K562 (cell line): Measurements from ENCODE around the gene ATP2A1. TPM values are rescaled to one million over a fixed set of nuclear protein-coding genes. Genes with fewer than 3 reads are reported as not detected.
A peak's percentile ranks its signal among the peaks of the same experiment; 100 is the strongest.

Experiments
- ARID2 ChIP-seq: fragments of 450-650 bp; IDR thresholded peaks from 2 replicates; pipeline ENCODE4 v1.6.1; 2017; ENCODE audit warnings: antibody characterized with exemption, mild to moderate bottlenecking
- ATF1 ChIP-seq, 2 experiments: fragments of 450-650 bp in 1 of 2; IDR thresholded peaks; 2 replicates each; pipeline ENCODE4 v1.6.1; 2016; ENCODE audit warnings: missing compliant biosample characterization in 1 of 2, missing genetic modification characterization in 1 of 2
- ATF7 ChIP-seq: fragments of 450-650 bp; IDR thresholded peaks from 2 replicates; pipeline ENCODE4 v1.7.1; 2014; ENCODE audit warnings: mild to moderate bottlenecking, moderate library complexity
- CAMTA2 ChIP-seq: fragments of 250-450 bp; sonication (Bioruptor Pico); conservative IDR thresholded peaks from 2 replicates; pipeline ENCODE4 v1.5.1; 2022
- CC2D1A ChIP-seq: fragments of 450-650 bp; IDR thresholded peaks from 2 replicates; pipeline ENCODE4 v1.6.1; 2017; ENCODE audit warnings: mild to moderate bottlenecking
- CCAR2 ChIP-seq: fragments of 200-400 bp; formaldehyde crosslinking; IDR thresholded peaks from 2 replicates; pipeline ENCODE4 v1.6.1; 2017; ENCODE audit warnings: mild to moderate bottlenecking, low read depth, low read length
- MAX ChIP-seq: sonication (generic); formaldehyde crosslinking; IDR thresholded peaks from 2 replicates; pipeline ENCODE4 v1.9.0; 2022; ENCODE audit warnings: mild to moderate bottlenecking, missing genetic modification reagents
- NEUROD1 ChIP-seq: fragments of 150-350 bp; IDR thresholded peaks from 2 replicates; pipeline ENCODE4 v1.6.1; 2014; ENCODE audit warnings: borderline replicate concordance, low read length, low read depth; ENCODE audit not compliant: partially characterized antibody
- PCBP2 ChIP-seq: fragments of 200-400 bp; formaldehyde crosslinking; IDR thresholded peaks from 2 replicates; pipeline ENCODE4 v1.6.1; 2018; ENCODE audit warnings: low read length, low read depth, mild to moderate bottlenecking, moderate library complexity; ENCODE audit not compliant: poor library complexity, severe bottlenecking
- RBBP5 ChIP-seq: fragments of 200-600 bp; sonication (generic); IDR thresholded peaks from 2 replicates; pipeline ENCODE4 v1.6.1; 2012; ENCODE audit warnings: borderline replicate concordance, mild to moderate bottlenecking, low read length, control low read depth, inconsistent platforms; ENCODE audit not compliant: insufficient read depth, poor library complexity, severe bottlenecking
- RNF219 ChIP-seq: fragments of 250-450 bp; sonication (Bioruptor Pico); IDR thresholded peaks from 2 replicates; pipeline ENCODE4 v1.5.0; 2022; ENCODE audit warnings: mild to moderate bottlenecking
- SIN3B ChIP-seq: fragments of 450-650 bp; IDR thresholded peaks from 2 replicates; pipeline ENCODE4 v1.6.1; 2017; ENCODE audit warnings: low read depth, mild to moderate bottlenecking, moderate library complexity
- TAL1 ChIP-seq: fragments of 450-650 bp; IDR thresholded peaks from 2 replicates; pipeline ENCODE4 v1.6.1; 2016; ENCODE audit warnings: mild to moderate bottlenecking
- TFAM ChIP-seq: fragments of 250-450 bp; sonication (Bioruptor Pico); conservative IDR thresholded peaks from 2 replicates; pipeline ENCODE4 v1.5.0; 2021; ENCODE audit warnings: mild to moderate bottlenecking, moderate library complexity
- WHSC1 ChIP-seq: IDR thresholded peaks from one replicate; pipeline ENCODE4 v1.6.1; 2012; ENCODE audit warnings: low read length, control low read depth, inconsistent platforms
- ZNF146 ChIP-seq: IDR thresholded peaks from one replicate; pipeline ENCODE4 v1.6.1; 2018; ENCODE audit warnings: missing compliant biosample characterization; ENCODE audit not compliant: unreplicated experiment
- ZNF224 ChIP-seq: sonication (generic); formaldehyde crosslinking; IDR thresholded peaks from 2 replicates; pipeline ENCODE4 v1.8.0; 2022; ENCODE audit warnings: mild to moderate bottlenecking, missing genetic modification reagents
- ZNF445 ChIP-seq: fragments of 250-450 bp; sonication (Bioruptor Pico); IDR thresholded peaks from 2 replicates; pipeline ENCODE4 v1.4.0; 2020; ENCODE audit warnings: low read depth, mild to moderate bottlenecking, moderate library complexity
- ZNF584 ChIP-seq: fragments of 200-800 bp; sonication (Bioruptor generic); IDR thresholded peaks from 2 replicates; pipeline ENCODE4 v1.6.1; 2016; ENCODE audit warnings: low read depth, mild to moderate bottlenecking, missing genetic modification characterization, missing compliant biosample characterization
- ZSCAN29 ChIP-seq: fragments of 450-650 bp; IDR thresholded peaks from 2 replicates; pipeline ENCODE4 v1.6.1; 2017
- polyA plus RNA-seq, 8 experiments: library from polyadenylated mRNA; depleted of rRNA in 4 of 8; stranded (reverse) in 5 of 8; unstranded in 3 of 8; fragments of >200 nt; fragmentation: Nextera tagmentation in 2 of 8; fragmentation: Illumina TruSeq in 1 of 8; extraction: Ambion mirVana in 2 of 8; extraction: Trizol in 1 of 8; gene quantifications; 2 replicates each; pipeline versions ENCODE4 v1.2.1 to v1.2.3, GENCODE V29; 2011 to 2014; ENCODE audit warnings: inconsistent platforms in 1 of 8, missing spikeins in 1 of 8
- total RNA-seq, 7 experiments: library from RNA; depleted of rRNA in 6 of 7; stranded (reverse); fragments of >200 nt in 6 of 7; fragmentation: Illumina TruSeq in 2 of 7; extraction: Trizol in 2 of 7; gene quantifications; 2 replicates each; pipeline versions ENCODE4 v1.2.1 to v1.2.3, GENCODE V29; 2011 to 2021; ENCODE audit warnings: low replicate concordance in 1 of 7
- TF ChIP-seq, protein P1 (sequence below): fragments of 250-450 bp; sonication (Bioruptor Pico); IDR thresholded peaks from 2 replicates; pipeline ENCODE4 v1.8.0; 2021; ENCODE audit warnings: moderate library complexity, mild to moderate bottlenecking, inconsistent platforms
- TF ChIP-seq, protein P2 (sequence below): sonication (generic); formaldehyde crosslinking; IDR thresholded peaks from 2 replicates; pipeline ENCODE4 v1.8.0; 2023; ENCODE audit warnings: mild to moderate bottlenecking, missing genetic modification reagents
- TF ChIP-seq, protein P3 (sequence below): sonication (generic); formaldehyde crosslinking; IDR thresholded peaks from 2 replicates; pipeline ENCODE4 v1.8.1; 2023; ENCODE audit warnings: mild to moderate bottlenecking, missing genetic modification reagents

The ATP2A1 gene
- total and polyA plus RNA-seq, 9 of the 15 experiments (the other 6 are each of a cell fraction or from before 2014, with no cell fraction given) = 0.25 to 2.6 (median 0.65) TPM

- peak; percentile 83 for TF ChIP-seq MAX (CRISPR knock-in tag)
- TF ChIP-seq ARID2 = no peak
- TF ChIP-seq SIN3B = peak; percentile 40; the same call in 1 of the 2 replicates
- TF ChIP-seq, protein P1, sequence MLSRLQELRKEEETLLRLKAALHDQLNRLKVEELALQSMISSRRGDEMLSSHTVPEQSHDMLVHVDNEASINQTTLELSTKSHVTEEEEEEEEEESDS (CRISPR knock-in tag) = no peak
- TF ChIP-seq CC2D1A = no peak
- no peak for TF ChIP-seq CCAR2
- TF ChIP-seq ATF7 = peak; percentile 14
- no peak for TF ChIP-seq ZNF224 (CRISPR knock-in tag)
- TF ChIP-seq, protein P2, sequence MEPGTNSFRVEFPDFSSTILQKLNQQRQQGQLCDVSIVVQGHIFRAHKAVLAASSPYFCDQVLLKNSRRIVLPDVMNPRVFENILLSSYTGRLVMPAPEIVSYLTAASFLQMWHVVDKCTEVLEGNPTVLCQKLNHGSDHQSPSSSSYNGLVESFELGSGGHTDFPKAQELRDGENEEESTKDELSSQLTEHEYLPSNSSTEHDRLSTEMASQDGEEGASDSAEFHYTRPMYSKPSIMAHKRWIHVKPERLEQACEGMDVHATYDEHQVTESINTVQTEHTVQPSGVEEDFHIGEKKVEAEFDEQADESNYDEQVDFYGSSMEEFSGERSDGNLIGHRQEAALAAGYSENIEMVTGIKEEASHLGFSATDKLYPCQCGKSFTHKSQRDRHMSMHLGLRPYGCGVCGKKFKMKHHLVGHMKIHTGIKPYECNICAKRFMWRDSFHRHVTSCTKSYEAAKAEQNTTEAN (CRISPR knock-in tag) = no peak
- TF ChIP-seq TFAM (CRISPR knock-in tag) = no peak
- TF ChIP-seq ZSCAN29 = no peak
- TF ChIP-seq NEUROD1 = no peak
- TF ChIP-seq, protein P3, sequence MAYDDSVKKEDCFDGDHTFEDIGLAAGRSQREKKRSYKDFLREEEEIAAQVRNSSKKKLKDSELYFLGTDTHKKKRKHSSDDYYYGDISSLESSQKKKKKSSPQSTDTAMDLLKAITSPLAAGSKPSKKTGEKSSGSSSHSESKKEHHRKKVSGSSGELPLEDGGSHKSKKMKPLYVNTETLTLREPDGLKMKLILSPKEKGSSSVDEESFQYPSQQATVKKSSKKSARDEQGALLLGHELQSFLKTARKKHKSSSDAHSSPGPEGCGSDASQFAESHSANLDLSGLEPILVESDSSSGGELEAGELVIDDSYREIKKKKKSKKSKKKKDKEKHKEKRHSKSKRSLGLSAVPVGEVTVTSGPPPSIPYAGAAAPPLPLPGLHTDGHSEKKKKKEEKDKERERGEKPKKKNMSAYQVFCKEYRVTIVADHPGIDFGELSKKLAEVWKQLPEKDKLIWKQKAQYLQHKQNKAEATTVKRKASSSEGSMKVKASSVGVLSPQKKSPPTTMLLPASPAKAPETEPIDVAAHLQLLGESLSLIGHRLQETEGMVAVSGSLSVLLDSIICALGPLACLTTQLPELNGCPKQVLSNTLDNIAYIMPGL (CRISPR knock-in tag) = no peak
- no peak for TF ChIP-seq RNF219 (CRISPR knock-in tag)
- TF ChIP-seq PCBP2 = no peak
- TF ChIP-seq CAMTA2 = no peak
- no peak for TF ChIP-seq ZNF146
- TF ChIP-seq ZNF584 = no peak
- no peak for TF ChIP-seq ATF1 (CRISPR knock-in tag; IDR thresholded peaks at IDR 0.05)
- TF ChIP-seq ATF1 (tag; IDR thresholded peaks at IDR 0.05) = peak; percentile 43; the same call in 1 of the 2 replicates
- no peak for TF ChIP-seq TAL1
- no peak for TF ChIP-seq ZNF445
- no peak for TF ChIP-seq WHSC1
- TF ChIP-seq RBBP5 = peak; percentile 67
These were observed 46.6 kb downstream of the ATP2A1 start, which contains the start of gene RABEP2 (continued) for GRCh38 chr16:28924762-28925385.
